ENCODE data around the gene COX17. TPM values are rescaled to one million over a fixed set of nuclear protein-coding genes. Genes with fewer than 3 reads are reported as not detected.

Gene COX17
- total RNA-seq, 2 donors from 2014 or later: 54.1 to 73.7 TPM

GRCh38 chr3:119641416-119641815 is 35.8 kb downstream of the COX17 start:
- TF ChIP-seq CTCF (conservative IDR thresholded peaks at IDR 0.05): no peak
- 93% methylated on average over 2 of the region's 2 CpGs; no CpG with 5 or more reads in 1 of the 2 experiments for WGBS, 2 experiments (ENCODE audit: insufficient coverage in 1 of 2, insufficient read length in 1 of 2)
- Mint-ChIP-seq H3K9me3 (no peaks in the 10 kb centered on the region), H3K27ac (no peak overlapping the region), H3K27me3 (ENCODE audit: insufficient read depth) (no peaks in the 10 kb centered on the region), H3K4me1 (peaks cover 11% of the 10 kb centered on the region), H3K36me3 (ENCODE audit: low read depth) (no peaks in the 10 kb centered on the region), H3K4me3 (no peak overlapping the region)
- no peaks in the 10 kb centered on the region for H3K27me3 ChIP-seq (ENCODE audit: control insufficient read depth, insufficient read depth, low read length, poor library complexity, severe bottlenecking)
- no peak overlapping the region for H3K9ac ChIP-seq (ENCODE audit: extremely low read depth, low read length, poor library complexity, severe bottlenecking)
- peaks cover 3% of the 10 kb centered on the region for H3K4me1 ChIP-seq (ENCODE audit: control insufficient read depth, insufficient read depth, low read length)
- H3K36me3 ChIP-seq (ENCODE audit: control insufficient read depth, insufficient read depth, low read length): no peaks in the 10 kb centered on the region
- no peak for DNase-seq
- H3K9me3 ChIP-seq (ENCODE audit: control insufficient read depth, low read length): no peaks in the 10 kb centered on the region
- no peak overlapping the region for H3K4me3 ChIP-seq (ENCODE audit: low read length)
- H3K27ac ChIP-seq (ENCODE audit: low read depth, low read length): no peak overlapping the region

- Mint-ChIP-seq H3K27ac (no peak overlapping the region), H3K36me3 (ENCODE audit: low read depth) (no peaks in the 10 kb centered on the region), H3K4me3 (no peak overlapping the region), H3K4me1 (peaks cover 11% of the 10 kb centered on the region), H3K27me3 (ENCODE audit: insufficient read depth) (no peaks in the 10 kb centered on the region), H3K9me3 (no peaks in the 10 kb centered on the region)
- 96 to 100% methylated on average over 1 to 2 of the region's 2 CpGs for WGBS, 2 experiments (ENCODE audit: insufficient coverage in 1 of 2, insufficient read length in 1 of 2)
- H3K27me3 ChIP-seq (ENCODE audit: control insufficient read depth, insufficient read depth, low read length, poor library complexity, severe bottlenecking): no peaks in the 10 kb centered on the region
- H3K9ac ChIP-seq (ENCODE audit: extremely low read depth, low read length, poor library complexity, severe bottlenecking): no peak overlapping the region
- no peaks in the 10 kb centered on the region for H3K36me3 ChIP-seq (ENCODE audit: control insufficient read depth, insufficient read depth, low read length)
- TF ChIP-seq CTCF (conservative IDR thresholded peaks at IDR 0.05): no peak
- no peak overlapping the region for H3K4me3 ChIP-seq (ENCODE audit: low read length)
- peaks cover 3% of the 10 kb centered on the region for H3K4me1 ChIP-seq (ENCODE audit: control insufficient read depth, insufficient read depth, low read length)
- H3K27ac ChIP-seq (ENCODE audit: low read depth, low read length): no peak overlapping the region
- no peaks in the 10 kb centered on the region for H3K9me3 ChIP-seq (ENCODE audit: control insufficient read depth, low read length)
- no peak for DNase-seq
Observed at GRCh38 chr3:119639494-119640350, 37.5 kb downstream of the COX17 start.

GRCh38 chr3:119637679-119638477 is 39.3 kb downstream of the COX17 start:
- H3K27ac Mint-ChIP-seq: no peak overlapping the region
- no peak overlapping the region for H3K9ac ChIP-seq (ENCODE audit: extremely low read depth, low read length, poor library complexity, severe bottlenecking)
- 98 to 100% methylated on average over 2 to 3 of the region's 3 CpGs for WGBS, 2 experiments (ENCODE audit: insufficient coverage in 1 of 2, insufficient read length in 1 of 2)

More at GRCh38 chr3:119637679-119638477, 39.3 kb downstream of the COX17 start:
- peaks cover 11% of the 10 kb centered on the region for H3K4me1 Mint-ChIP-seq
- no peaks in the 10 kb centered on the region for H3K9me3 ChIP-seq (ENCODE audit: control insufficient read depth, low read length)
- H3K36me3 Mint-ChIP-seq (ENCODE audit: low read depth): no peaks in the 10 kb centered on the region
- no peaks in the 10 kb centered on the region for H3K27me3 ChIP-seq (ENCODE audit: control insufficient read depth, insufficient read depth, low read length, poor library complexity, severe bottlenecking)
- peaks cover 3% of the 10 kb centered on the region for H3K4me1 ChIP-seq (ENCODE audit: control insufficient read depth, insufficient read depth, low read length)
- H3K27me3 Mint-ChIP-seq (ENCODE audit: insufficient read depth): no peaks in the 10 kb centered on the region
- no peaks in the 10 kb centered on the region for H3K9me3 Mint-ChIP-seq
- H3K4me3 Mint-ChIP-seq: no peak overlapping the region
- no peak overlapping the region for H3K4me3 ChIP-seq (ENCODE audit: low read length)
- no peak overlapping the region for H3K27ac ChIP-seq (ENCODE audit: low read depth, low read length)
- no peaks in the 10 kb centered on the region for H3K36me3 ChIP-seq (ENCODE audit: control insufficient read depth, insufficient read depth, low read length)
- TF ChIP-seq CTCF (conservative IDR thresholded peaks at IDR 0.05): no peak
- no peak for DNase-seq

Data from endodermal cell (in vitro differentiated cells).